Measurements from ENCODE around the gene CASS4. TPM values are rescaled to one million over a fixed set of nuclear protein-coding genes. Genes with fewer than 3 reads are reported as not detected.

The CASS4 gene
- total RNA-seq, 4 donors from 2014 or later = 0.62 to 9.1 (median 3.7) TPM

- H3K4me1 ChIP-seq = no peaks in the 10 kb centered on the region
- TF ChIP-seq POLR2A (IDR thresholded peaks at IDR 0.05) = no peak
- no peak for TF ChIP-seq CTCF (IDR thresholded peaks at IDR 0.05)
- H3K9me3 ChIP-seq = no peaks in the 10 kb centered on the region
- no peak for DNase-seq
- no peaks in the 10 kb centered on the region for H3K27me3 ChIP-seq
- intact Hi-C loops (cut with DNase I; ENCODE audit: low total_unique reads) = no loop called here
- no peaks in the 10 kb centered on the region for H3K36me3 ChIP-seq
- no peak overlapping the region for H3K4me3 ChIP-seq
- H3K27ac ChIP-seq = no peak overlapping the region
Measured at GRCh38 chr20:56378386-56378785, 33.7 kb upstream of the CASS4 start.

- DNase-seq = no peak
- no peaks in the 10 kb centered on the region for H3K27me3 ChIP-seq
- H3K27ac ChIP-seq = no peak overlapping the region
- H3K4me1 ChIP-seq = no peaks in the 10 kb centered on the region
- intact Hi-C loops (cut with DNase I; ENCODE audit: low total_unique reads) = no loop called here
- no peaks in the 10 kb centered on the region for H3K9me3 ChIP-seq
- H3K4me3 ChIP-seq = no peak overlapping the region
- no peaks in the 10 kb centered on the region for H3K36me3 ChIP-seq
- TF ChIP-seq POLR2A (IDR thresholded peaks at IDR 0.05) (no peak), CTCF (IDR thresholded peaks at IDR 0.05) (no peak)
Measured at GRCh38 chr20:56380375-56380774, 31.7 kb upstream of the CASS4 start.

- Histone ChIP-seq H3K9me3 (no peaks in the 10 kb centered on the region), H3K4me3 (no peak overlapping the region), H3K36me3 (no peaks in the 10 kb centered on the region), H3K27ac (no peak overlapping the region), H3K27me3 (no peaks in the 10 kb centered on the region), H3K4me1 (no peaks in the 10 kb centered on the region)
- TF ChIP-seq POLR2A (IDR thresholded peaks at IDR 0.05) (no peak), CTCF (IDR thresholded peaks at IDR 0.05) (no peak)
- DNase-seq = no peak
- intact Hi-C loops (cut with DNase I; ENCODE audit: low total_unique reads) = no loop called here
Measured at GRCh38 chr20:56381501-56381900, 30.6 kb upstream of the CASS4 start.

GRCh38 chr20:56382696-56383095 lies 29.4 kb upstream of the CASS4 start:
- H3K4me1 ChIP-seq = no peaks in the 10 kb centered on the region
- TF ChIP-seq POLR2A (IDR thresholded peaks at IDR 0.05) (no peak), CTCF (IDR thresholded peaks at IDR 0.05) (no peak)
- H3K27ac ChIP-seq = no peak overlapping the region
- intact Hi-C loops (cut with DNase I; ENCODE audit: low total_unique reads) = no loop called here
- H3K4me3 ChIP-seq = no peak overlapping the region
- no peaks in the 10 kb centered on the region for H3K9me3 ChIP-seq
- no peak for DNase-seq
- H3K27me3 ChIP-seq = no peaks in the 10 kb centered on the region
- no peaks in the 10 kb centered on the region for H3K36me3 ChIP-seq

- no peak for DNase-seq
- no peak overlapping the region for H3K27ac ChIP-seq
- H3K27me3 ChIP-seq = no peaks in the 10 kb centered on the region
- H3K36me3 ChIP-seq = no peaks in the 10 kb centered on the region
- H3K4me3 ChIP-seq = no peak overlapping the region
- intact Hi-C loops (cut with DNase I; ENCODE audit: low total_unique reads) = no loop called here
- no peaks in the 10 kb centered on the region for H3K4me1 ChIP-seq
- H3K9me3 ChIP-seq = no peaks in the 10 kb centered on the region
- TF ChIP-seq CTCF (IDR thresholded peaks at IDR 0.05) (no peak), POLR2A (IDR thresholded peaks at IDR 0.05) (no peak)
Measured at GRCh38 chr20:56383334-56383733, 28.7 kb upstream of the CASS4 start.

All from uterus (tissue), 4 donors.